NCI-H2227 (cell line): ENCODE results near the gene ANKRD40.

ENCODE experiments used
- DNase-seq: peaks from one replicate; lab custom pipeline; 2025; ENCODE audit not compliant: unreplicated experiment; lab: John Stamatoyannopoulos, UW

The ANKRD40 gene

GRCh38 chr17:50672071-50672470 is 35.6 kb downstream of the ANKRD40 start:
- DNase-seq: no peak

GRCh38 chr17:50668838-50669581 is 38.7 kb downstream of the ANKRD40 start:
- no peak for DNase-seq

- no peak for DNase-seq
These were observed 39.5 kb downstream of the ANKRD40 start for GRCh38 chr17:50668025-50668837.

- DNase-seq: no peak
These were observed 40.3 kb downstream of the ANKRD40 start for GRCh38 chr17:50667259-50668024.

GRCh38 chr17:50666316-50666715 is 41.4 kb downstream of the ANKRD40 start:
- no peak for DNase-seq

- no peak for DNase-seq
These were observed 41.9 kb downstream of the ANKRD40 start for GRCh38 chr17:50665838-50666237.

GRCh38 chr17:50664788-50665458 is 42.8 kb downstream of the ANKRD40 start:
- no peak for DNase-seq

GRCh38 chr17:50663812-50664374 is 43.8 kb downstream of the ANKRD40 start:
- DNase-seq: no peak

GRCh38 chr17:50662632-50663225 is 45.0 kb downstream of the ANKRD40 start:
- DNase-seq: no peak

GRCh38 chr17:50661795-50662391 is 45.8 kb downstream of the ANKRD40 start:
- peak; percentile 43 for DNase-seq

- DNase-seq: no peak
These were observed 46.4 kb downstream of the ANKRD40 start for GRCh38 chr17:50661348-50661747.

GRCh38 chr17:50660887-50661345 is 46.8 kb downstream of the ANKRD40 start:
- DNase-seq: no peak

GRCh38 chr17:50660042-50660886 is 47.5 kb downstream of the ANKRD40 start:
- no peak for DNase-seq

- no peak for DNase-seq
These were observed 48.5 kb downstream of the ANKRD40 start for GRCh38 chr17:50659179-50659578.

- DNase-seq: no peak
These were observed 49.1 kb downstream of the ANKRD40 start for GRCh38 chr17:50658616-50659015.

GRCh38 chr17:50657627-50658026 is 50.1 kb downstream of the ANKRD40 start:
- no peak for DNase-seq

- no peak for DNase-seq
These were observed 50.7 kb downstream of the ANKRD40 start for GRCh38 chr17:50657054-50657453.

- DNase-seq: no peak
These were observed 51.2 kb downstream of the ANKRD40 start for GRCh38 chr17:50656509-50656908.

- no peak for DNase-seq
These were observed 54.0 kb downstream of the ANKRD40 start for GRCh38 chr17:50653738-50654137.
